ENCODE data around the gene RACGAP1.

The RACGAP1 gene

DNA sequence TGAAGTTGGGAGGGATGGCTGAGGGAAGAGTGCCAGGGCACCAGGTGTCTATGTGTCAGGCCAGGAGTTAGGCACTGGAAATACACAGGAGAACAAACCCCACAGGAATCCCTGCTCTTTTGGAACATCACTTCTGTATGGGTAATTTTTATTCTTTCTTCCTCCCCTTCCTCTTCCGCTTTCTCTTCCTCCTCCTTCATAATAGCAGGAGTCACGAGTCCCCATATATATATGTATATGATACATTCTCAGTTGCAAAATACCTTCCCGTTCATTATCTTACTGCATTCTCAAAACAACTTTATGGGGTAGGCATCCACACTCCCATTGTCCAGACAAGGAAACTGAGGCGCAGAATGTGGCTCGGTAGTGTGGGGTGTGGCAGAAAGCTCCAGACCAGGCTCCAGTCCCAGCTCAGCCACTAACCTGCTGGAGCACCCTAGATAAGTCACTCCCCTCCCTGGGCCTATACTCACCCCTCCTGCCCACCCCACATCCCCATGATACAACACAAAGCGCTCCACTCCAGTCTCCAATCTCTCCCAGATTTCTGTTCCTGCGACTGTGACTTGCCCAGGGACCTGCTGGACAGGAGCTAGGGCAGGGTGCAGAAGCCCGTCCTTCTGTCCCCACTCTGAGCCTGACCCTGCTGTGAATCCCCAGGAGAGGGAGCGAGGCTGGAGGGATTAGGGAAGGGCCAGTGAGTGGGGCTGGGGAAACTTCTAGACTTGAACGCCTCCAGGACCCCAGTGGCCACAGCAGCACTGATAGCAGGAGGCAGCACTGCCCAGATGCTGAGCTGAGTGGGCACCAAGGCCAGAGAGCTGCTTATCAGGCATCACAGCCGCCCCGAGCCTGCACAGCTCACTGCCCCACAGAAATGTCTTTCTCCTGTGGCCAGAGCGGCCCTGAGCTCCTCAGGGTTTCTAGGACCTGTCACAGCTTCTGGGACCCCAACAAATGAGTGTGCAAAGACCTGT lies 76.1 kb downstream of the RACGAP1 start:
- DNase-seq (ENCODE audit: low read depth) = no peak
- Histone ChIP-seq H3K4me1 (ENCODE audit: control insufficient read depth, insufficient read depth, low read length) (peaks cover 27% of the 10 kb centered on the region), H3K4me3 (ENCODE audit: low read length) (no peak overlapping the region), H3K9me3 (ENCODE audit: control insufficient read depth, low read length) (no peaks in the 10 kb centered on the region), H3K27me3 (replicated peaks; ENCODE audit: control insufficient read depth, insufficient read depth, low read length) (peaks cover 9% of the 10 kb centered on the region), H3K36me3 (ENCODE audit: control insufficient read depth, insufficient read depth, low read length, severe bottlenecking) (no peaks in the 10 kb centered on the region), H3K9ac (ENCODE audit: low read length) (no peak overlapping the region)

DNA sequence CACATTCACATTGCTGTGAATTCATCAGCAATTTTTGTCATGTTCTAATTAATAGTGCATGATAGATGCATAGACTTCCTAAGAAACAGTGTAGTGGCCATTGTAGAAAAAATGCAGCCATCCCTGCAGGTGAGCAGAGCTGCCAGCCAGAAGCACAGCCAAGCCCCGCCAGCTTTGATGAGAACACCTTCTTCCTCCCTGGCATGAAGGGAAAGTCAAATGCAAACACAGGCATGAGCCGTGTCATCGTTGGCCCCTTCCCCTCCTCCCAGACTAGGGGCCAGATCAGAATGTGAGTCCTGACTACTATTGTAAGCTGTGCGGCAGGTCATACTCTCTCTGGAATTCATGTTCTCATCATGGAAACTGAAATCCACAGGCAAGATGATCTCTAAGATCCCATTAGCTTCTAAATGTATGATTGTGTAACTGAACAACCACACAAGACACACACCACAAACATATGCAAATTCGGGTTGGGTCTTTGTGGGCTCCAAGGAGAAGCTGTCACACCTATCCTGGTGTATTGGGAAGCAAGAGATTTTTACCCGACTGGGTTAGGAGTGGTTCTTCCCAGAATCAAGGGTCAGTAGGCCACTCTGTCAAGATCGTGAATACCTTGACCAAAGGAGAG lies 77.6 kb downstream of the RACGAP1 start:
- no peaks in the 10 kb centered on the region for H3K36me3 ChIP-seq (ENCODE audit: control insufficient read depth, insufficient read depth, low read length, severe bottlenecking)
- peaks cover 5% of the 10 kb centered on the region for H3K27me3 ChIP-seq (replicated peaks; ENCODE audit: control insufficient read depth, insufficient read depth, low read length)
- no peak for DNase-seq (ENCODE audit: low read depth)
- H3K4me1 ChIP-seq (ENCODE audit: control insufficient read depth, insufficient read depth, low read length) = peaks cover 32% of the 10 kb centered on the region
- no peak overlapping the region for H3K9ac ChIP-seq (ENCODE audit: low read length)
- no peak overlapping the region for H3K4me3 ChIP-seq (ENCODE audit: low read length)
- H3K9me3 ChIP-seq (ENCODE audit: control insufficient read depth, low read length) = no peaks in the 10 kb centered on the region

DNA sequence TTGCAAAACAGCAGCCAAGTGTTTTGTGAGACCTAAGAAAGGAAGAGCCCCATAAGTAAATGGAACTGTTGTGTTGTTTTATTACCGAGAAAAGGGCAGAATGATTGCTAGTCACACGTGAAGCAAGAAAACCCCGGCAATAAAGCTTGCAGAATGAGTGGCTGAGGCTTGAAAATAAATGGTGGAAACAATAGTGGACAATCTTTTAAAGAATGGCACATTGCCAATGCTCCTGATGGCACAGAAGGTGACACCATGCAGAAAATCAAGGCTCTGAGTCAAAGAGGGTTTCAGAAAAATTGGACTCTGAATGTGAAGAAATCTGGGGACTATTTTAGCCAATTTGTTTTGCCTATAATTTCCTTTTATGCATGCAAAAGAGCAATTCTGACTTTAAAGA lies 78.8 kb downstream of the RACGAP1 start:
- no peak for DNase-seq (ENCODE audit: low read depth)
- no peak overlapping the region for H3K9ac ChIP-seq (ENCODE audit: low read length)
- H3K9me3 ChIP-seq (ENCODE audit: control insufficient read depth, low read length) = no peaks in the 10 kb centered on the region
- H3K4me3 ChIP-seq (ENCODE audit: low read length) = no peak overlapping the region
- peaks cover 26% of the 10 kb centered on the region for H3K4me1 ChIP-seq (ENCODE audit: control insufficient read depth, insufficient read depth, low read length)
- H3K36me3 ChIP-seq (ENCODE audit: control insufficient read depth, insufficient read depth, low read length, severe bottlenecking) = no peaks in the 10 kb centered on the region
- peaks cover 5% of the 10 kb centered on the region for H3K27me3 ChIP-seq (replicated peaks; ENCODE audit: control insufficient read depth, insufficient read depth, low read length)

DNA sequence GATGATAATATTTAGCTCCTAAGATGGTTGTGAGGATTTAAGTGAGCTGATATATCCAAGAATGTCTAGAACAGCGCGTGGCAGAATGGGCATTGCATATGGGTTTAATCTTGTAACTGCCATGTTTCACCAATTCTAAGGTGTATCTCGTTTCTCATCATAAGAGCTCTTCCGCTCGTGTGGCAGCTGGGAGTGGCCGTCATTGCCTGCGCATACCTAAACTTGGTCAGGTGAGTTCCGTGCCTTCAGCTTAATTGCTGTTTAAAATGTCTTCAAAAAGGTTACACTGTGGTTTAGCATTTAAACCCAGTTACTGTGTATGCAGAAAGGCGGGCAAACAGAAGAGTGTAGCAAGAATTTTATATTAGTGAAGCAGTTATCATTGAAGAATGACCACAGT lies 79.2 kb downstream of the RACGAP1 start:
- no peak overlapping the region for H3K4me3 ChIP-seq (ENCODE audit: low read length)
- H3K9ac ChIP-seq (ENCODE audit: low read length) = peak overlapping the region; percentile 57
- DNase-seq (ENCODE audit: low read depth) = no peak
- H3K36me3 ChIP-seq (ENCODE audit: control insufficient read depth, insufficient read depth, low read length, severe bottlenecking) = no peaks in the 10 kb centered on the region
- H3K9me3 ChIP-seq (ENCODE audit: control insufficient read depth, low read length) = no peaks in the 10 kb centered on the region
- peaks cover 5% of the 10 kb centered on the region for H3K27me3 ChIP-seq (replicated peaks; ENCODE audit: control insufficient read depth, insufficient read depth, low read length)
- H3K4me1 ChIP-seq (ENCODE audit: control insufficient read depth, insufficient read depth, low read length) = peaks cover 26% of the 10 kb centered on the region

DNA sequence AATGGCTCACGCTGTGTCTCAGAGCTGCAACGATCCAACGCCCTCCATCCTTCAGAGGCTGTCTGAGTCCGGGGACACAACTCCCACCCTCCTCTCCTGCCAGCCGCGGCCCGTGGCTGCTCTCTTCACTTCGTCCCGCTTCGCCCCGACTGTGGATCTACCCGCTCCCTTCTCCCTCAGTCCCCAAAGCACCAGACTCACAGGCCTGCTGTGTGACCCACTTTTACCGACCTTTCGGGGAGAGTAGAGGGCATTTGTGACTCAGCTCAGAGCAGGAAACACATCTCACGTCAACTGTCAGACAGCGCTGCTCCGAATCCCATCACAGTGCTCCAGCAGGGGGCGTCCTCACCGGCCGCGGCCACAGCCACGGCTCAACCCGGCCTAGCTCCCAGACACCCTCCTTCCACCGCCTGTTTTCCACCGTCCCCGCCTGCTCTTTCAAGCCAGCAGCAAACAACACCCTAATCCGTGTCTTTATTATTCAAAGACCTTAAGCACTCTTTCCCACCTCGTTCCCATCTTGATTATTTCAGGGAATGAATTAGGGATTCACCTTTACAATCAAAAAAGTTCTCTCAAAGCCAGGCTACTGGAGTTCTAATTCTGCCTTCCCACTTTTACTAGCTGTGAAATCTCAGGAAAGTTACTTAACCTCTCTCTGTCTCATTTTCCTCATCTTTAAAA lies 79.8 kb downstream of the RACGAP1 start:
- DNase-seq (ENCODE audit: low read depth) = peak; percentile 92
- Histone ChIP-seq H3K9me3 (ENCODE audit: control insufficient read depth, low read length) (no peaks in the 10 kb centered on the region), H3K4me1 (ENCODE audit: control insufficient read depth, insufficient read depth, low read length) (peaks cover 26% of the 10 kb centered on the region), H3K4me3 (ENCODE audit: low read length) (peak overlapping the region; percentile 51), H3K9ac (ENCODE audit: low read length) (peak overlapping the region; percentile 57), H3K36me3 (ENCODE audit: control insufficient read depth, insufficient read depth, low read length, severe bottlenecking) (no peaks in the 10 kb centered on the region), H3K27me3 (replicated peaks; ENCODE audit: control insufficient read depth, insufficient read depth, low read length) (peaks cover 5% of the 10 kb centered on the region)

DNA sequence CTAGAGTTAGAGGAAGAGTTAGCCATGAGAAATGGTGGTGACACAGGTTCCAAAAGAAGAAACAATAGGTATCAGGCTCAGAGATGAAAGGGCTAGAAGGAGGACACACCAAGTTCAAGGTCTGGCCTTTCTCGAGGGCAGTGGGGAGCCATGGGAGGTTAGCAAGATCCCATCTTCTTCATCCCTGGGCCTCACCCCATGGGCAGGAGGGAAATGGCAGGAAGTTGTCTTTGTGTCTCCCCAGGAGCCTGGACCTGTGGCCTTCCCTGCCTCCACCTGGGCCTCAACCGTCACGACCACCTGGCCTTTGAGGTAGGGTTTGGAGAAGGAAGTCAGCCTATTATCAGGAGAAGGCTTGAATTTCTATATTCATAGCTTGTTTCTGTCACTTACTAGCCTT lies 80.6 kb downstream of the RACGAP1 start:
- H3K27me3 ChIP-seq (replicated peaks; ENCODE audit: control insufficient read depth, insufficient read depth, low read length) = peaks cover 5% of the 10 kb centered on the region
- peaks cover 28% of the 10 kb centered on the region for H3K4me1 ChIP-seq (ENCODE audit: control insufficient read depth, insufficient read depth, low read length)
- no peak overlapping the region for H3K9ac ChIP-seq (ENCODE audit: low read length)
- no peaks in the 10 kb centered on the region for H3K9me3 ChIP-seq (ENCODE audit: control insufficient read depth, low read length)
- DNase-seq (ENCODE audit: low read depth) = no peak
- no peak overlapping the region for H3K4me3 ChIP-seq (ENCODE audit: low read length)
- H3K36me3 ChIP-seq (ENCODE audit: control insufficient read depth, insufficient read depth, low read length, severe bottlenecking) = no peaks in the 10 kb centered on the region

DNA sequence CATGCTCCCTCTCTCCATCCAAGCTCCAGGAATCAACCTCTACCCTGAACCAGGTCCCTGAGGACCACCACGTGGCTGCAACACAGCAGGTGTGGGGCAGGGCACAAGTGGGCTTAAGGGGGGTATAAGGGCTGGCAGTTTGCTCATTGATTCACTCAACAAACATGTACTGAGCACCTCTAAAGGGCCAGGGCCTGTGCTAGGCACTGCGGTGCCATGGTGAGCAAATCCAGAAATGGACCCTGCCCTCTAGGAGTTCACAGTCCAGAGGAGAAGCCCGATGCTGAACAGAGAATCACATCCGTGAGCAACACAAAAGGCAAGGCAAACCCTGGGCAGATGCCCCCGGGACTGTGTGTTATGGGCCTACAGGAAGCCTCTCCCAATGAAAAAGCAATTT lies 81.2 kb downstream of the RACGAP1 start:
- no peaks in the 10 kb centered on the region for H3K27me3 ChIP-seq (replicated peaks; ENCODE audit: control insufficient read depth, insufficient read depth, low read length)

DNA sequence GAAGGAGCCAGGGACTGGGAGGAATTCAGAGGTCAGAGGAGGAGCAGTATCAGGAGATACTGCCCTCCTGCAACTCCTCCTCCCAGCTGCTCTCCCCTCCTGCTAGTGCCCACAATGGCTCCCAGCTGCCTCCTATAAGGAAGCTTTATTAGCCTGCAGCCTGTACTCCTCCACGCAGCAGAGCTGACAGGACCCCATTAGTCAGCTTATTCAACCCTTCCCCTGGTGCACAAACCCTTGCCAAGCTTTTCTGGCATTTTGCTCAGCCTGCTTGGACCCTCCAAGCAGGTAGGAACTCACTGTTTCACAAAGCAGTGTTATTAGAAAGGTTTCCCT lies 81.7 kb downstream of the RACGAP1 start:
- H3K9me3 ChIP-seq (ENCODE audit: control insufficient read depth, low read length) = no peaks in the 10 kb centered on the region
- H3K4me3 ChIP-seq (ENCODE audit: low read length) = no peak overlapping the region
- H3K36me3 ChIP-seq (ENCODE audit: control insufficient read depth, insufficient read depth, low read length, severe bottlenecking) = no peaks in the 10 kb centered on the region
- no peak for DNase-seq (ENCODE audit: low read depth)
- peaks cover 33% of the 10 kb centered on the region for H3K4me1 ChIP-seq (ENCODE audit: control insufficient read depth, insufficient read depth, low read length)
- H3K9ac ChIP-seq (ENCODE audit: low read length) = no peak overlapping the region
- no peaks in the 10 kb centered on the region for H3K27me3 ChIP-seq (replicated peaks; ENCODE audit: control insufficient read depth, insufficient read depth, low read length)

More for the DNA sequence above, 81.2 kb downstream of the RACGAP1 start:
- Histone ChIP-seq H3K9ac (ENCODE audit: low read length) (no peak overlapping the region), H3K4me1 (ENCODE audit: control insufficient read depth, insufficient read depth, low read length) (peaks cover 33% of the 10 kb centered on the region), H3K9me3 (ENCODE audit: control insufficient read depth, low read length) (no peaks in the 10 kb centered on the region), H3K4me3 (ENCODE audit: low read length) (no peak overlapping the region), H3K36me3 (ENCODE audit: control insufficient read depth, insufficient read depth, low read length, severe bottlenecking) (no peaks in the 10 kb centered on the region)
- no peak for DNase-seq (ENCODE audit: low read depth)

DNA sequence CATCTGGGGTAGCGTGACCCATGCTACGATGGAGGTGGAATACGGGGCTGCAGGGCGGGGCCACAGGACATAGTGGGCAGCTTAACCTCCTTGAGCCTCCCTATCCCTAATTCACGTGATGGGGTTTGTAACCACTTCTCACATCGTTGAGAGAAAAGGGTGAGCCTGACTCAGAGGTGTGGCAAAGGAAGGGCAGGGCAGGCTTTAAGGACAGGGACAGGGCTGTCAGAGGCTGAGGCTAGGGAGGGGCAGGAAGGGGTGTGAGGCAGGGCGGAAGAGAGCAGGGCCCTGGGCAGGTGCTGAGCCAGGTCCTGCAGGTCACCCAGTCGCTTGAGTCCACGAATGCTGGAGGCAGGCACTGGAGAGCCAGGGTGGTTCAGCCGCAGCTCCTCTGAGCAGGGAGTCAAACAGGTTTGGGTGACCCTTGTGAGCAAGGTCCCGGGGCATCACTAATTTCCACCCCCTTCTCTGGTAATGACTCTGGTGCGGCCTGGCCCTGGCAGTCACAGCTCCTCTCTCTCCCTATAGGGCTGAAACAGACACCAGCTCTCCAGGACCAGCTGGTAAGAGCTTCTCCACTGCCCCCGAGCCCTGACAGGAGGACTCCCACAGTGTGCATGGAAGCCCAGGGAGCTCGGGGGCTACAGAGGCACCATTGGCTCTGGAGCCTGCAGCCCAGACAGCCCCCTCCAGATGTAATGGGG lies 82.2 kb downstream of the RACGAP1 start:
- Histone ChIP-seq H3K9me3 (ENCODE audit: control insufficient read depth, low read length) (no peaks in the 10 kb centered on the region), H3K36me3 (ENCODE audit: control insufficient read depth, insufficient read depth, low read length, severe bottlenecking) (no peaks in the 10 kb centered on the region), H3K27me3 (replicated peaks; ENCODE audit: control insufficient read depth, insufficient read depth, low read length) (no peaks in the 10 kb centered on the region), H3K4me3 (ENCODE audit: low read length) (no peak overlapping the region), H3K9ac (ENCODE audit: low read length) (no peak overlapping the region), H3K4me1 (ENCODE audit: control insufficient read depth, insufficient read depth, low read length) (peaks cover 34% of the 10 kb centered on the region)
- no peak for DNase-seq (ENCODE audit: low read depth)

DNA sequence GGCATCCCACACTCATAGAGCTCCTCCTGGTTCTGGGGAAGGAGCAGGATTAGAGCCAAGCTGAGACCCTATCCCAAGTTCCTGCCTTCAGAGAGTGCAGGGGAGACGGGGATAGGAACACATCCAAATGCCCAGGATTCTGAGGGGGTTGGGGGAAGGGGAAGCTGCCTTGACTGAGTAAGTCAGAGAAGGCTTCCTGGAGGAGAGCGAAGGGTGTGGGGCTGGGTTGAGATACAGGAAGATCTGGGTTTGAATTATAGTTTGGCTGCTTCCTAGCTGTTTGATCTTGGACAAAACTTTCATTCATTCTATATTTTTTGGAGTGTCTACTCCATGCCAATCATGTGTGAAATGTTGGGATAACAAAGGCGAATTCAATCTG lies 82.8 kb downstream of the RACGAP1 start:
- no peak for DNase-seq (ENCODE audit: low read depth)
- Histone ChIP-seq H3K9me3 (ENCODE audit: control insufficient read depth, low read length) (no peaks in the 10 kb centered on the region), H3K4me3 (ENCODE audit: low read length) (no peak overlapping the region), H3K4me1 (ENCODE audit: control insufficient read depth, insufficient read depth, low read length) (peaks cover 39% of the 10 kb centered on the region), H3K9ac (ENCODE audit: low read length) (no peak overlapping the region), H3K36me3 (ENCODE audit: control insufficient read depth, insufficient read depth, low read length, severe bottlenecking) (no peaks in the 10 kb centered on the region), H3K27me3 (replicated peaks; ENCODE audit: control insufficient read depth, insufficient read depth, low read length) (no peaks in the 10 kb centered on the region)

Measured in adipocyte (in vitro differentiated cells).